NB4 (cell line): ENCODE measurements around the gene WHAMM.
"Not testable (repeated sequence)": the region's sequence is repeated elsewhere in the genome, so short reads cannot be mapped to it uniquely, and the experiment has no call there.

Source experiments
- CTCF ChIP-seq: IDR thresholded peaks from one replicate; pipeline ENCODE4 v1.5.1; 2012; ENCODE audit warnings: low read depth, low read length
- POLR2A ChIP-seq: IDR thresholded peaks from 2 replicates; pipeline ENCODE4 v1.6.1; 2011; ENCODE audit warnings: mild to moderate bottlenecking; ENCODE audit not compliant: insufficient read length; ENCODE audit errors: extremely low read depth

- not testable (repeated sequence) for TF ChIP-seq CTCF, POLR2A
Observed at GRCh38 chr15:82766201-82766600, 43.2 kb upstream of the WHAMM start.
